ENCODE results near the gene TCP1. TPM values are rescaled to one million over a fixed set of nuclear protein-coding genes. Genes with fewer than 3 reads are reported as not detected.

Gene TCP1
- total and polyA plus RNA-seq, 2 of the 8 experiments (the other 6 are each of a cell fraction or from before 2014, with no cell fraction given): 117 to 348 TPM

- H4K20me1 ChIP-seq (replicated peaks in 1 of 2; ENCODE audit: control insufficient read depth in 1 of 2, insufficient read depth in 2 of 2, low read length in 2 of 2): peaks cover 0 to 2% of the 10 kb centered on the region in 2 experiments
- H4K8ac ChIP-seq (ENCODE audit: extremely low read depth, insufficient read depth, low read length): no peak overlapping the region
- no peak for FAIRE-seq
- H3K9me3 ChIP-seq (ENCODE audit: insufficient read depth in 2 of 2, low read depth in 1 of 2, low read length in 1 of 2): no peaks in the 10 kb centered on the region
- H3K27me3 ChIP-seq (replicated peaks in 1 of 4; ENCODE audit: control insufficient read depth in 3 of 4, extremely low read depth in 1 of 4, insufficient read depth in 3 of 4, low read length in 3 of 4): no peaks in the 10 kb centered on the region
- H3K4me2 ChIP-seq (ENCODE audit: insufficient read depth in 1 of 2, low read depth in 2 of 2, low read length in 2 of 2): no peak overlapping the region
- no peaks in the 10 kb centered on the region for H3K36me3 ChIP-seq (ENCODE audit: control insufficient read depth in 2 of 4, insufficient read depth in 4 of 4, low read length in 3 of 4)
- no peak overlapping the region for H3K4me3 ChIP-seq (ENCODE audit: extremely low read depth in 1 of 4, insufficient read depth in 2 of 4, low read depth in 3 of 4, low read length in 4 of 4)
- no peak overlapping the region for H3K18ac ChIP-seq (ENCODE audit: extremely low read depth, low read length)
- no peak overlapping the region for H2BK15ac ChIP-seq (ENCODE audit: low read length)
- CTCF ChIA-PET (ENCODE audit: partially characterized antibody): interaction anchor here (1.4 to 2.1 kb wide), 3 partner anchors 10 to 33 kb away, joined by 3 to 14 read pairs (median 3); no protein-coding TSS in a partner anchor
- no peak overlapping the region for H3K23ac ChIP-seq (ENCODE audit: insufficient read length)
- no peak overlapping the region for H2BK120ac ChIP-seq (replicated peaks; ENCODE audit: low read depth, low read length)
- no peak overlapping the region for H2AK5ac ChIP-seq (ENCODE audit: low read depth, low read length)
- no peak overlapping the region for H2BK12ac ChIP-seq (ENCODE audit: low read depth, low read length)
- H3K23me2 ChIP-seq (ENCODE audit: low read depth, low read length): no peaks in the 10 kb centered on the region
- POLR2A ChIA-PET (ENCODE audit: partially characterized antibody): no interaction called here
- no peak overlapping the region for H3K4ac ChIP-seq (replicated peaks; ENCODE audit: insufficient read length, low read depth, low read length)
- 90% methylated on average over 3 of the region's 3 CpGs; no CpG with 5 or more reads in 1 of the 2 experiments for WGBS, 2 experiments (ENCODE audit: extremely low coverage in 1 of 2, insufficient coverage in 1 of 2, insufficient read length in 1 of 2, insufficient replicate concordance in 2 of 2, low coverage in 1 of 2, low lambda C conversion rate in 2 of 2, missing lambda C conversion rate in 1 of 2)
- no peaks in the 10 kb centered on the region for H3K79me1 ChIP-seq (ENCODE audit: low read depth, low read length)
- H2AFZ ChIP-seq (ENCODE audit: low read length): no peak overlapping the region
- no peak overlapping the region for H4K91ac ChIP-seq (replicated peaks; ENCODE audit: insufficient read length, low read length)
- H3K27ac ChIP-seq (ENCODE audit: low read depth, low read length): no peak overlapping the region
- no peak overlapping the region for H2BK20ac ChIP-seq (ENCODE audit: low read length)
- no peak overlapping the region for H4K5ac ChIP-seq (ENCODE audit: insufficient read length, low read depth, low read length)
- H3K4me1 ChIP-seq (replicated peaks in 1 of 4; ENCODE audit: control insufficient read depth in 3 of 4, insufficient read depth in 4 of 4, low read length in 3 of 4): peaks cover 0 to 11% (median 5%) of the 10 kb centered on the region in 4 experiments; a peak in 6 of 7 replicates
- no peak for DNase-seq (ENCODE audit: low read depth in 1 of 2, low spot score in 2 of 2)
- no peak overlapping the region for H3K56ac ChIP-seq (replicated peaks; ENCODE audit: insufficient read length, low read depth, low read length)
- H3K9ac ChIP-seq (replicated peaks in 1 of 4; ENCODE audit: extremely low read depth in 1 of 4, low read depth in 3 of 4, low read length in 3 of 4): no peak overlapping the region
- H3K79me2 ChIP-seq (ENCODE audit: control insufficient read depth in 1 of 2, insufficient read depth in 2 of 2, low read length in 2 of 2): no peaks in the 10 kb centered on the region
- no peak overlapping the region for H2BK5ac ChIP-seq (ENCODE audit: low read depth, low read length)
- no peak overlapping the region for H3K14ac ChIP-seq (ENCODE audit: insufficient read length)
- TF ChIP-seq SIRT6 (IDR thresholded peaks at IDR 0.05; ENCODE audit: low read length) (no peak), CBX5 (IDR thresholded peaks at IDR 0.05; ENCODE audit: low read depth, low read length) (no peak), NRF1 (IDR thresholded peaks at IDR 0.05; ENCODE audit: low read depth, low read length) (no peak), RBBP5 (IDR thresholded peaks at IDR 0.05; ENCODE audit: borderline replicate concordance, low read depth, low read length) (no peak), FOSL1 (IDR thresholded peaks at IDR 0.05; ENCODE audit: insufficient read depth, low read depth, low read length) (no peak), HDAC2 (IDR thresholded peaks at IDR 0.05; ENCODE audit: borderline replicate concordance in 1 of 2, low read depth in 2 of 2, low read length in 2 of 2) (no peak), MAFK (IDR thresholded peaks at IDR 0.05; ENCODE audit: low read depth, low read length) (no peak), SUZ12 (IDR thresholded peaks at IDR 0.05; ENCODE audit: low read length) (no peak), CBX8 (IDR thresholded peaks at IDR 0.05; ENCODE audit: borderline replicate concordance, low read depth, low read length) (no peak), ZNF274 (IDR thresholded peaks at IDR 0.05; ENCODE audit: borderline replicate concordance, extremely low read depth, low read length) (no peak), MAX (IDR thresholded peaks at IDR 0.05) (no peak), YY1 (IDR thresholded peaks at IDR 0.05; ENCODE audit: low read depth, low read length) (no peak)
- TF ChIP-seq, protein P1, sequence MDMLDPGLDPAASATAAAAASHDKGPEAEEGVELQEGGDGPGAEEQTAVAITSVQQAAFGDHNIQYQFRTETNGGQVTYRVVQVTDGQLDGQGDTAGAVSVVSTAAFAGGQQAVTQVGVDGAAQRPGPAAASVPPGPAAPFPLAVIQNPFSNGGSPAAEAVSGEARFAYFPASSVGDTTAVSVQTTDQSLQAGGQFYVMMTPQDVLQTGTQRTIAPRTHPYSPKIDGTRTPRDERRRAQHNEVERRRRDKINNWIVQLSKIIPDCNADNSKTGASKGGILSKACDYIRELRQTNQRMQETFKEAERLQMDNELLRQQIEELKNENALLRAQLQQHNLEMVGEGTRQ (IDR thresholded peaks at IDR 0.05; ENCODE audit: low read length): no peak
These were observed 34.6 kb upstream of the TCP1 start for GRCh38 chr6:159823953-159824352.
